DOHH2 (cell line): Measurements from ENCODE around the gene TSPAN4.

Source experiments
- CTCF ChIP-seq: fragments of 200-600 bp; sonication (generic); IDR thresholded peaks from one replicate; pipeline ENCODE4 v1.5.1; 2014; ENCODE audit warnings: antibody characterized with exemption, mild to moderate bottlenecking, low read depth, low read length; ENCODE audit not compliant: poor library complexity, severe bottlenecking
- EZH2phosphoT487 ChIP-seq: fragments of 200-600 bp; sonication (generic); IDR thresholded peaks from 2 replicates; pipeline ENCODE4 v1.6.1; 2017; ENCODE audit warnings: borderline replicate concordance, mild to moderate bottlenecking, antibody characterized with exemption, low read length, moderate library complexity, mixed read lengths

- TF ChIP-seq EZH2phosphoT487 (no peak), CTCF (peak; percentile 73)
Measured at GRCh38 chr11:798093-798713, 44.4 kb upstream of the TSPAN4 start, which contains the start of gene SLC25A22.
